HG03469 (cell line): Measurements from ENCODE around the gene GTPBP4.
"Not testable (repeated sequence)": the region's sequence is repeated elsewhere in the genome, so short reads cannot be mapped to it uniquely, and the experiment has no call there.

Experiments used
- ATAC-seq: cut with Tn5 transposase; IDR thresholded peaks from one replicate; pipeline ENCODE4 v1.9.1; 2021; ENCODE audit warnings: mild to moderate bottlenecking, moderate library complexity, moderate number of reproducible peaks; ENCODE audit not compliant: unreplicated experiment

Gene GTPBP4

DNA sequence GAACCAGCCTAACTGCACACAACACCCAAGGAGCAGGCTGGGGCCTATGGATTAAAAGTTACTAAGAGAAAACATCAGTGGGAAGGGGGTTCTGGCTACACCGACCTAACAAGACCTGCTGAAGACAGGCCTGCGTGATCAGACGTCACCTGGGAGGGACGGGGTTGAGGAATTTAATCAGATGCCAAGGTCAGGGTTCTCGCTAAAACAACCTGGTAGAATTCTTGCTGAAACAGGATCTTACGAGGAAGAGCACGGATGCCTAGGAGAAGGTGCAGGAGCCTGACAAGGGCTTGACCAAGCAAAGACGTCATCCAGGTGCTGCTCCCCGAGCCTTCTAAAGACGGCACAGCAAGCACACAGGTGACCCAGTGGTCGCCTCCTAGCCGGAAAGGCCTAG lies 35.9 kb downstream of the GTPBP4 start:
- no peak for ATAC-seq

DNA sequence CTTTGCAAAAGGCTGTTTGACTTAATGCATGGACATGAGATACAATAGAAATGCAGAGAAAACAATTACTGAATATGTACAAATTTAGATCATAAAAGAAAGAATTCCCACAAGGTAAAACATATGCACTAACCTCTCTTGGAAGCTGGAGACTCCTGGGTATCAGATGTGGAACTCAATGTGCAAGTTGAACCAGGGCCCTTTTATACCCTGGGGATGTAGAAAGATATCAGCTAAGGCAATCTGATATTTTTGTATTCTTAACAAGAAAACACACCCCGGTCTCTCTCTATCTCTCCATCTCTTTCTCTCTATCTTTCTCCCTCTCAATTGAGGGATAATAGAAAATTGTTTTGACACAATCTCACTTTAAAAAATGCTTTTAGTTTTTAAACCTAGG lies 37.4 kb downstream of the GTPBP4 start, which contains the start of gene IDI2:
Gene IDI2 (minus strand): TSS at position 177 of the 400 bp plus-strand sequence. CDS start 1,136 bp downstream, outside the sequence.
- ATAC-seq: no peak

- no peak for ATAC-seq
These were observed 38.3 kb downstream of the GTPBP4 start for GRCh38 chr10:1026578-1026977.

- ATAC-seq: no peak
These were observed 41.6 kb downstream of the GTPBP4 start for GRCh38 chr10:1029838-1030237.

GRCh38 chr10:1033601-1034000 lies 45.4 kb downstream of the GTPBP4 start:
- no peak for ATAC-seq

GRCh38 chr10:1034758-1035157 lies 46.5 kb downstream of the GTPBP4 start:
- no peak for ATAC-seq

DNA sequence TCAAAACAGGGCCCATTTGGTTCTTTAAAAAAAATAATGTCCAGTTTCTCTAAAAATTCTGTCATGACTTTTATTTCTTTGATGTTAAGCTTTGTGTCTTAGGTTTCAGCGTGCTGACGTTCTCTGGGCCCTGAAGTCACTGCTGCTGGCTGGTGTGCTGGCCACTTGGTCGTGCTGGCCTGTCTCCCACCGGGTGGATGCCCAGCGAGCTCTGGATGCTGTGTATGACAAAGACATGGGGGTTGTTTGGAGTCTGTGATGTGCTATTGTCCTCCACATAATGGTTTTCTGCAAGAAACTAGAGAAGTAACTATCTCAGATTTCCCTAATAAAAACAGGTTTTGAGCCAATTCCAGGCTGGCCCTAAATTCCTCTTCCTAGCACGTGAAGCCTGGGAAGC lies 47.0 kb downstream of the GTPBP4 start:
- no peak for ATAC-seq

GRCh38 chr10:1036341-1036791 lies 48.1 kb downstream of the GTPBP4 start:
- ATAC-seq: peak; percentile 45

DNA sequence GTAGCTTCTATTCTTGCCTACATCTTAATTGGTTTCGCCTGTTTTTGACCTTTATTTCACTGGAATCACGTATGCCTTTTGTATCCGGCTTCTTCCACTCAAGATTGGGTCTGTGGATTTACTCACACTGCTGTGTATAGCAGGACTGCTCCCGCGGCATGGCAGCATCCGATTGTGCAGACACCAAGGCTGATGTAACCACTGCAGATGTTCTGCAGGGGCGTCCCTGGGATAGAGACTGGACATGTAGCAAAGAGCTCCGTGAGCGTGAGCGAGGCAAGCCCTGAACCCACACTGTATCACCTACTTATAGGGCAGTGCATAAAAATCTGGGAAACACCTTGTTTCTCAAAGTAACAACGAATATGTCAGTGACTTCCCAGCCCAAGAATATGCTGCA lies 48.9 kb downstream of the GTPBP4 start:
- no peak for ATAC-seq

DNA sequence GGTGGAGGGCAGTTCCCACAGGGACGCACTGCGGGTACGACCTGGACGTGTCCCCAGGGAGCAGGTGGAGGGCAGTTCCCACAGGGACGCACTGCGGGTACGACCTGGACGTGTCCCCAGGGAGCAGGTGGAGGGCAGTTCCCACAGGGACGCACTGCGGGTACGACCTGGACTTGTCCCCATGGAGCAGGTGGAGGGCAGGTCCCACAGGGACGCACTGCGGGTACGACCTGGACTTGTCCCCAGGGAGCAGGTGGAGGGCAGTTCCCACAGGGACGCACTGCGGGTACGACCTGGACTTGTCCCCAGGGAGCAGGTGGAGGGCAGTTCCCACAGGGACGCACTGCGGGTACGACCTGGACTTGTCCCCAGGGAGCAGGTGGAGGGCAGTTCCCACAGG lies 50.5 kb downstream of the GTPBP4 start:
- ATAC-seq: not testable (repeated sequence)

- ATAC-seq: no peak
These were observed 51.9 kb downstream of the GTPBP4 start for GRCh38 chr10:1040133-1040532.

DNA sequence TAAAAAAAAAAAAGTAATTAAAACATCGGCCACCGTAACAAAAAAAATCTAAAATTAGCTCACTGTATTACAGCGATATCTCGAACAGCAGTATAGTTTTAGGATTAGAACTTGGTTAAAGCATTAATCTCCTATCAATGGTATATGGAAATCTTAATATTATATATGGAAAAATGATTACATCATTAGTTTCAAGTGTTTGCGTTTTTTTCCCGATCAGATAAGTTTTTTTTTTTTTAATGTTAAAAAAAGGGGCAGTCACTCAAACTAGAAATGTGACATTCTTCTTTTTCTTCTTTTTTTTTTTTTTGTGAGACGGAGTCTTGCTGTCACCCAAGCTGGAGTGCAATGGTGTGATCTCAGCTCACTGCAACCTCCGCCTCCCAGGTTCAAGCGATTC lies 53.3 kb downstream of the GTPBP4 start:
- ATAC-seq: no peak

DNA sequence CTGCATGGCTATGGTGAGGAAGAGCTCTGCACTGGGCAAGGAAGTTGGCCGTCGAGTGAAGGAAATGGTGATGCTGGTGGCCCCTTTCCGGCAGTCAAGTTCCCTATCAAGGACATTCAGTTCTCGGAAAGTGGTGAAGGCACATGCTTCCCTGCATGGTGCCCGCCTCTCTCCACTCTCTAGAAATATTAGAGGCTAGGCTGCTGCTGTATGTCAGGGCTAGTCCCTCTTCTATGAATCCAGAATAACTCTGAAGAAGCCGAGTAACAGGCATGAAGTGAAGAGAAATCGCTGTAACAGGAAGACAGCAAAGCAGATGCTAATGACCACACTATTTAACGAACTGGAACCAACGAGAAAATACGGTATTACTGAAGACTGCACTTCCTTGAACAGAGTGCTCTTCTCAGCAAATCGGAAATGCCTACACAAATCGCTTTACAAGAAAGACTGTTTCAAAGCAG lies 55.3 kb downstream of the GTPBP4 start:
- peak; percentile 51 for ATAC-seq

GRCh38 chr10:1044146-1044545 lies 55.9 kb downstream of the GTPBP4 start:
- no peak for ATAC-seq

DNA sequence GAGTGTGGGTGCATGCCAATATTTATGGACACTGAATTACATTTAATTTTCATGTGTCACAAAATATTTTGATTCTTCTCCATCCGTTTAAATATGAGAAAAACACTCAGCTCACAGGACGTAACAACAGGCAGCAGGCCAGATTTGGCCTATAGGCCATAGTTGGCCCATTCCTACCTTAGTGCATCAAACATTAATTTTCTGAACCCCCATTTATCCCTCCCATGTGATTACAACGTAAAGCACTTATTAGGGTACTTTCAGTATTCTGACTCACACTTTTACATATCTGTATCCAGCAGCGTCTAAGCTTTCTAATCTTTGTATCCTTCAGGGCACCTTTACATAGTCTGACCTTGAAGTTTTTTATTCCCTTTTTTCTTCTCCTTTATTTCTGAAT lies 56.7 kb downstream of the GTPBP4 start:
- no peak for ATAC-seq

- ATAC-seq: no peak
These were observed 57.2 kb downstream of the GTPBP4 start for GRCh38 chr10:1045415-1045814.

DNA sequence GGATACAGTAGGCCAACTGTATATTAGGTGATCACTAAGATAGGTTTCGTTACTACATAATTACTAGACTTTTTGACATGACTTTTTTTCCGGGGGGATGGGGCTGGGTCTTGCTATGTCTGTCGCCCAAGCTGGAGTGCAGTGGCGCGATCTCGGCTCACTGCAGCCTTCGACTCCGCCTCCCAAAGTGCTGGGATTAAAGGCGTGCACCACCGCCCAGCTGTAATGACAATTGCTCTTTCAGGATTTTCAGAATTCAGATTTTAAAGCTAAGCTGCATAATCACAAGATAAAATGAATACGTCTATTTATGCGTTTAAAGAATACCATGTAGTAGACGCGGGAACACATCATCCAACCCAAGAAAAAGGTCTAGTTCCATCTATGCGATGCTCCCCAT lies 59.7 kb downstream of the GTPBP4 start:
- ATAC-seq: no peak

- ATAC-seq: no peak
These were observed 60.1 kb downstream of the GTPBP4 start for GRCh38 chr10:1048349-1048731.

DNA sequence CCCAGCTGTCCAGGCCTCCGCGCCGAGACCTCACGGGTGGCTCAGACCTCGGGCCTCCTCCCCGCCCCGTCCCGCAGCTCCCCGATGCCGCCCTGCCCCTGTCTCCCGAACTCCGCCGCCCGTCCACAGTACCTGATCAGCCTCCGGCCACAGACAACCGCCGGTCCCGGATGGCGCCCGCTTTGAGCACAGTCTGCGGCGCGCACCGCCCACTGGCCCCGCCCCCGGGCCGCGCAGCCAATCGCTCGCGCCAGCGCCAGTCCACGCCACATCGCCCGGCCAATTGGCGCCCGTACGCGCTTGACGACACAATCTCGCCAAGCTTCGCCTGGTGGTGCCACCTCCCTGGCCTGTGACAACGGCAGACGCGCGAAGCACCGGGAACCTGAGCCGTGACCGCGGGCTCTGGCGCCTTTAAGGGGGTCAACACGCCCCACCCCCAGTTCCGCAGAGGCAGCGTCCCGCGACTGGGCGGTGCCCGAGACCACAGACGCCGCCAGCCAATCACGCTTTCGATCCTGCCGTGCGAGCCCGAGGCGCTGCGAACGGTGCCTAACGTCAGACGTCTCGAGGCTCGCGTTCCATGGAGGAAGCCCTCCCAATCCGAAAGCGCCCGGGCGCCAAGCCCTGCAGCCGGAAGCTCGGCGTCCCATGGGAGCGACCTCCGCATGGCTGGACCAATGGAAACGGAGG lies 60.6 kb downstream of the GTPBP4 start, which contains the start of gene IDI1:
Gene IDI1 (minus strand): TSS at position 388 of the 693 bp plus-strand sequence. CDS start 116 bp downstream, at position 272.
- peak; percentile 70 for ATAC-seq

- no peak for ATAC-seq
These were observed 61.3 kb downstream of the GTPBP4 start for GRCh38 chr10:1049425-1049958.

- ATAC-seq: no peak
These were observed 61.9 kb downstream of the GTPBP4 start for GRCh38 chr10:1050145-1050544.

- ATAC-seq: no peak
These were observed 62.3 kb downstream of the GTPBP4 start for GRCh38 chr10:1050554-1050953.
